ENCODE data around the gene KLRF1.

GRCh38 chr12:9869307-9870161 is 42.3 kb downstream of the KLRF1 start, which contains the start of gene CLEC2B:
- TF ChIP-seq CTCF (IDR thresholded peaks at IDR 0.05; ENCODE audit: insufficient read depth, low read length) = no peak
- no peak for TF ChIP-seq POLR2AphosphoS5 (IDR thresholded peaks at IDR 0.05; ENCODE audit: low read depth)
- TF ChIP-seq REST (IDR thresholded peaks at IDR 0.05; ENCODE audit: insufficient replicate concordance, low read depth) = no peak
